HG03439 (cell line): ENCODE results near the gene SZRD1.

Experiments used
- ATAC-seq: cut with Tn5 transposase; IDR thresholded peaks from one replicate; pipeline ENCODE4 v1.9.1; 2021; ENCODE audit warnings: mild to moderate bottlenecking, moderate library complexity; ENCODE audit not compliant: unreplicated experiment

SZRD1 gene

DNA sequence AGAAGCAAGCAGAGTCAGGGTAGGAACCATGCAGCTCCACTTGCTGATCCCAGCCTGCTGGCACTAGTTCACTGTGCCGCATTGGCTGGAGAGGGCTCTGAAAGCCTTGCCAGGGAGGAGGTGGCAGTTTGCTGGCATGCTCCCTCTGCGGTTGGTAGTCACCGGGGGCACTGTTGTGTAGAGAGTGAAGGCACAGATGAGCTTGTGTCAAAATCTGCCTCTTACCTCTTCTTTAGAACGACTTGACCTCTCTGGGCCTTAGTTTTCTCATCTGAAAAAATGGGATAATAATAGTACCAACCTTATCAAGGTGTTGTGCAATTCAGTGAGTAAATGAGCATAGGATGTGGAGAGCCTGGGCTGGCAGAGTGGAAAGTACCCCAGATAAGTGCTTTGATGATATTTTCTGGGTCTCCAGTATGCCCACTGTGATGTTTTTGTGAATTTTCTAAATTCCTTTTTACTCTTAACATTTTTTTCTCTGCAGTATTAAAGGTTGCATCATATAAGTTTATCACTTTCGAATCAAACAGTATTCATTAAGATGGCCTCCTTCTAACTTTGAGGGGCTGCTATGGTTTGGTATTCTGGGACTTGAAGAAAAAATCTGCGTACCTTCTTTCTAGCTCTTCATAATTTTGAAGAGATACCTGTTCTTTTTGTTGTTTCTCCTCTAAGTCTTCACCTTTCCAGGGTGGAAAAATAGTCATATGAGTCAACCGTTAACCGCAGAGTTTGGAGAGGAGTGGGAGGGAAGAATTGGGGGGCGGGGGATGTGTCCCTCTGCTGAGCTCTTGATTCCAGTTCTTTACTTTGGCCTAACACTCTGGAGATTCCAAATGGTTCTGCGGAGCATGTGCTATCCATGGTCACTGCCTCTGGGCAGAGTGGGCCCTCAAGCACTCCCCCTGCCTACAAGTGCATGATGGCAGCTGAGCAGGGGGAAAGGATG, 26.8 kb downstream of the SZRD1 start:
- ATAC-seq, result no peak

DNA sequence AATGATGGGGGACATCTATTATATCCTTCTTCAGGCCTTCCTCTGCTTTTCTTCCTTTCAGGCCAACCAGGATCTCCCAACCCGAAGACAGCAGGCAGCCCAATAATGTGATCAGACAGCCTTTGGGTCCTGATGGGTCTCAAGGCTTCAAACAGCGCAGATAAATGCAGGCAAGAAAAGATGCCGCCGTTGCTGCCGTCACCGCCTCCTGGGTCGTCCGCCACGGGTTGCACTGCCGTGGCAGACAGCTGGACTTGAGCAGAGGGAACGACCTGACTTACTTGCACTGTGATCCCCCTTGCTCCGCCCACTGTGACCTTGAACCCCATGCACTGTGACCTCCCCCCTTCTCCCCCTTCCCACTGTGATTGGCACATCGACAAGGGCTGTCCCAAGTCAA, 27.9 kb downstream of the SZRD1 start:
- no peak for ATAC-seq

DNA sequence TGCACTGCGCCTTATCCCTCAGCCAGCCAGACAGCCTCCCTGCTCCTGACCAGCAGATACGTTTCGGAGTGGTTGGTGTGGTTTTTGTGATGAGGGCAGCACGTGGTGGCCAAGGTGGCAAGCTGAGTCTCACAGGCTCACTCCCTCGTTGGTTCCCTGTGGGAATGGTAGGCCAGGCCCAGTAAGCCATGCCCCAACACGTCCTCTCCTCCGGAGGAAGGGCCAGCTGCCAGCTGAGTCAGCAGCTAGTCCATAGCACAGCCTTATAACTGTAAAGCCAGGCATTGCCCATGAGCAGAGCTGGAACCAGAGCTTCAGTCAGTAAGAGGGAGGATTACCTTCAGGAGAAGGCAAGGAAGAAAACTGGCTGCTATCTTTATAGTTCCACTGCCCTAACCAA, 29.5 kb downstream of the SZRD1 start:
- no peak for ATAC-seq

DNA sequence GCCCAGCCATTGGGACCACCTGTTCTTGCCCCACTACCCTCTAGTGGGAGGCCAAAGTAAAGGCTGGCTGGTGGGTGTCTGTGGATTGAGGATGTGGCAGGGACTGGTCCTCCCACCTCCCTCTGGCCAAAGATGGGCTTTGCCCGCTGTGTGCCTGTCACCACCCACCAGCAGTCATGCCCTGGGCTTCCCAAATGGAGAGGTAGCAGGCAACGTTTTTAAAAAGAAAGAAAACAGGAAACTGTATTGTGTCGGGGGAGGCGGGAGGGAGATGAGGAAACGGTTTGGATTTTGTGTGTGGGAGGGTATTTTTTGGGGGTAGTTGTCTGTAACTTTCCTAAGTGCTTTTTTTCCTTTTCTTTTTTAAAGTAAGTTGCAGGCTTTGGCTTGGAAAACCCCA, 30.1 kb downstream of the SZRD1 start:
- ATAC-seq, result no peak

- no peak for ATAC-seq
These were observed 31.4 kb downstream of the SZRD1 start for GRCh38 chr1:16398371-16398953.

DNA sequence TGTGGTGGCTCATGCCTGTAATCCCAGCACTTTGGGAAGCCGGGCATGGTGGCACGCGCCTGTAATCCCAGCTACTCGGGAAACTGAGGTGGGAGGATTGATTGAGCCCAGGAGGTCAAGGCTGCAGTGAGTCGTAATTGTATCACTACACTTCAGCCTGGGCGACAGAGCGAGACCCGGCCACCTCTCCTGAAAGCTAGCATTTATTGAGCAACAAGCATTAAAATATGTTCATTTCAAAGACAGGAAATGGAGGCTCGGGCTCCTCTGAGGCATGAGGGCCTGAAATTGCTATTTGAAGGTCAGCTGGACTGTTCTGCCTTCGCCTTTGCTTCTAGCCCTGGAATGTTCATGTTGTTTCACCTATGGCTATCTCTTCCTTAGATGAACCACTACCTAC, 35.7 kb downstream of the SZRD1 start:
- no peak for ATAC-seq

- no peak for ATAC-seq
These were observed 38.4 kb downstream of the SZRD1 start for GRCh38 chr1:16405441-16405840.

DNA sequence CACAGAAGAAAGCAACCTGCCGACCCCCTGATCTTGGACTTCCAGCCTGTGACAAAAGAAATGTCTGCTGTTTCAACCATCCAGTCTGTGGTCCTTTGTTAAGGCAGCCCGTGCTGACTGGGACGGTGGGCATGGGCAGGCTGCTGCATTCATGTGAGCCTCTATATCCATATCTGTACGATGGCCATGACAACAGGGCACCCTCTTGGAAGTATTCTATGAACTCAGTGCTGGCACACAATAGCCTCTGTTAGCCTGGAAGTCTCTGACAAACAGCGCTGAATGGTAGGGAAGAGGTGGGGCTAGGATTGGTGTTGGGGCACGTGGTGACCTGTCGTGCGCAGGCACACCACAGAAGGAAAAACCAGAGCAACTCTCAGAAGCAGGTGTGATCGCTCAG, 39.8 kb downstream of the SZRD1 start:
- ATAC-seq, result no peak

DNA sequence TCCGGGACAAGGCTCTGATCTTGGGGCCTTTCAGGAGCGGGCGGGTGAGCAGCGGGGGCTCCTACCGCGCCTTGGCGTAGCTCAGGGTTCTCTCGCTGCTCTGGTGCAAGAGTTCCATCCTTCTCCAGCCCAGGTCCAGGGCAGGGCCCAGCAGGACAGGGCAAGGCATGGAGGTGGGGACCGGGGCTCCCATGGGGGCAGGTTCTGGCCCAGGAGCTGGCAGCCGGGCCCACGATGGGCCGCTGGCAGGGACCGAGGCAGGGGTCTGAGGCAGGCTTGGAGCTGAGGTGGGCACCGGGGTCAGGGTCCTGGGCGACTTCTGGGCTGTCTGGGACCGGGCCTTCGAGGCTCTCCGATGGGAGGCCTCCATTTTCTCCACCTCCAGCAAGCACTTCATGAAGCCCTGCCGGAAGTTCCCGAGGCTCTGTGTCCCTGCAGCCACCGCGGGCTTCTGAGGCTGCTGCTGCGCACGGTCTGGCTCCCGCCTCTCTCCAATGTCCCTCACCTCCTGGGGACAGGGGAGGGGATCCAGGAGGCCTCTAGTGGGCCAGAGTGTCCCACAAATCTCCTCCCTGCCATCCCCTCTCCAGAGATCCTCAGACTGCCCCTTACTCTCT, 42.6 kb downstream of the SZRD1 start:
- no peak for ATAC-seq

GRCh38 chr1:16410803-16411202, 43.8 kb downstream of the SZRD1 start:
- ATAC-seq, result no peak

DNA sequence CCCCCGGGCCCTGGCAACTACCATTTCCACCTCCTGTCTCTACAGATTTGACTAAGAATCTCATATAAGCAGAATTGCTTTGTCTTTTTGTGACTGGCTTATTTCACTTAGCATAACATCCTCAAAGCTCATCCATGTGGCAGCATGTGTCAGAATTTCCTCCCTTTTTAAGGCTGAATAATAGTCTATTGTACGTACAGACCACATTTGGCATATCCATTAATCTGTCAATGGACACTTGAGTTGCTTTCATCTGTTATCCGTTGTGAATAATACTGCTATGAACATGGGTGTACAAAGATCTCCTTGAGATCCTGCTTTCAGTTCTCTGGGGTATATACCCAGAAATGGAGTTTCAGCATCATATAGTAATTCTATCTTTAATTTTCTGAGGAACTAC, 46.1 kb downstream of the SZRD1 start:
- no peak for ATAC-seq

DNA sequence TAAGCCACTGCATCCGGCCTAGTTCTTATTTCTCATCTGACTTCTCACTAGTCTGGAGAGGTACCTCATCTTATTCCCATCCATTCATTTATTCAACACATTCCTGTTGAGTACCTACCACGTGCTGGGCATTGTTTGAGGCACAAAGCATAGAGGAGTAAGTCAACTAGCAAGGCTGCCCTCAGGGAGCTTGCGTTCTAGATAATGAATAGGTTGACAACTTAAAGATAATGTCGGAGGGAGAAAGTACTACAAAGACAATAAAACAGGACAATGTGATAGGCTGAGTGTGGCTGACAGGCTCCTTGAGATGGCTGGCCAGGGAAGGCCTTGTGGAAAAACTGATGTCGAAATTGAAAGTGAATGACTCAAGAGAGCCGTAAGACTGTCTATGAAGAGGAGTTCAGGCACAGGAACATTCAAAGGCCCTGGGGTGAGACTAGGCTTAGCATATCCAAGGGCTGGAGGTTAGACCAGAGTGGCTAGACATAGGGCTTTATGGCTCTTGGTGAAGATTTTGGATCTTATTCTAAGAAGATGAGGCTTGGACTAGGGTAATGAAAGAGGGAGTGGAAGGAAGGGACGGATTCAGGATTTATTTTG, 51.9 kb downstream of the SZRD1 start:
- ATAC-seq, result no peak

- ATAC-seq, result no peak
These were observed 53.5 kb downstream of the SZRD1 start for GRCh38 chr1:16420424-16421118.

- ATAC-seq, result no peak
These were observed 54.2 kb downstream of the SZRD1 start for GRCh38 chr1:16421201-16421600.

- no peak for ATAC-seq
These were observed 55.0 kb downstream of the SZRD1 start for GRCh38 chr1:16422041-16422440.

GRCh38 chr1:16425125-16426025, 58.3 kb downstream of the SZRD1 start:
- ATAC-seq, result no peak

DNA sequence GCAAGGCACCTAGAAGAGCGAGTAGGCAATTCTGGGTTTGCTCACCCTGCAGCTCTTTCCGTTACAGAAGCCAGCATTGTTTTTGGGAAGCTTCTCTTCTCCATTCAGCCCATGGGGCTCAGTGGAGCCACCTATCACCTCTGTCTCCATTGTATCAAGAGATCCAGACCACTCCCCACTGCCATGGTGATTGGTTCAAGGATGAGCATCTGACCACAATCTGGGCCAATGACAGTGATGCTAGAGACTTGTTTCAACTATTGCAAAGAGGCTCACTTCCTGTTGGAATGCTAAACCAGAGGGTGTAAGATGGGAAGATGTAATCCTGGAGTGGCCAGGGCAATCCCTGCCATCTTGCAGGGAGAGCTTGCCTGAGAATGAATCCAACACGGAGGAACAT, 63.6 kb downstream of the SZRD1 start:
- no peak for ATAC-seq

DNA sequence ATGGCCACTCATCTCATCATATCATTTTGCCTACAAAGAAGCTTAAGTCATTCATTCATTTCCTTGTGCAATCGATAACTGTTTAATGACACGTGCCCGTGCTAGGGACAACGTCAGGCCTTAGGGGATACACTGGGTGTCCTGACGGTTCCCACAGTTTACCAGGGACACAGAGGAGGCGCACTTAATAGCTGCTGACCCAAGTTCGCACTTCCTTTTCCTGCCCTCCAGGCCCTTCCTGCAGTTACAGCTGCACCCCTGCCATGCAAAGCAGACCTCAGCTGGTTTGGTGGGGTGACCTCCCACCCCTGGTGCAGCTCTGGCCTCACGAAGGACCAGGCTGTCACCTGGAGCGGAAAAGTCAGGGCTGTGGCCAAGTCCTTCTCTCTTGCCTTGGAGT, 66.0 kb downstream of the SZRD1 start:
- no peak for ATAC-seq

GRCh38 chr1:16434007-16434406, 67.0 kb downstream of the SZRD1 start:
- ATAC-seq, result no peak

DNA sequence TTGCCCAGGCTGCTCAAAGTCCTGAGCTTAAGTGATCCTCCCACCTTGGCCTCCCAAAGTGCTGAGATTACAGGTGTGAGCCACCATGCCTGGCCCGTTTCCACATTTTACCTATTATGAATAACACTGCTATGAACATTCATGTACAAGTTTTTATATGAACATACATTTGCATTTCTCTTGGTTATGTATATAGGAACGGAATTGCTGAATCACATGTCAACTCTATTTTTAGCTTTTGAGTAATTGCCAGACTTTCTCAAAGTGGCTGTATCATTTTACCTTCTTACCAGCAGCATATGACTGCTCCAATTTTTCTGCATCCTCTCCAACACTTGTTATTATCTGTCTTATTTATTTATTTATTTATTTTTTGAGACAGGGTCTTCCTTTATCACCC, 67.5 kb downstream of the SZRD1 start:
- no peak for ATAC-seq
